ENCODE measurements around the gene ADD1. TPM values are rescaled to one million over a fixed set of nuclear protein-coding genes. Genes with fewer than 3 reads are reported as not detected.
A peak's percentile ranks its signal among the peaks of the same experiment; 100 is the strongest.

The ADD1 gene
- total and polyA plus RNA-seq, 5 experiments from 2014 or later = 129 to 309 (median 151) TPM

GRCh38 chr4:2893772-2894171 is 50.1 kb downstream of the ADD1 start:
- Mint-ChIP-seq H3K27me3 (no peaks in the 10 kb centered on the region), H3K9me3 (no peaks in the 10 kb centered on the region), H3K4me1 (peaks cover 0 to 7% (median 3%) of the 10 kb centered on the region in 4 donors), H3K4me3 (no peak overlapping the region), H3K36me3 (peaks cover 0 to 71% (median 6%) of the 10 kb centered on the region in 3 donors), H3K27ac (peak overlapping the region in 1 of 10 donors; percentile 39)
- DNase-seq (no peak), ATAC-seq (no peak)
- POLR2A ChIA-PET = interaction anchor here (0.9 kb wide), 1 partner anchor 108 kb away, joined by 3 read pairs; no protein-coding TSS in a partner anchor

DNA sequence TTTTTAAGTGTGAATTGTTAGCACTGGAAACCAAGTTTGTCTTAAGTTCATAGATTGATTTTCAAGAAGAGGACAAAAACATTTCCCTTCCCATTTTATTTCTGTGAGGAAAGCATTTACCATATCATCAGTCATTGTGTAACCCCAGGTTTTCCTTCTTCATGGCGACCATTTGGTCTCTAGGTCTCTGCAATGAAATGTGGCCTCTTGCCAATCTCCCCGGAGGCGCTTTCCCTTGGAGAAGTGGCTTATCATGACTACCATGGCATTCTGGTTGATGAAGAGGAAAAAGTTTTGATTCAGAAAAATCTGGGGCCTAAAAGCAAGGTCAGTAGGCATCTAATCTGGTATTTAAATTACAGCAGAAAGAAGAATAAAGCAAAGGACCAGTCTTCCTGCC is 54.4 kb downstream of the ADD1 start:
- H3K27ac Mint-ChIP-seq = peak overlapping the region in 8 of 10 donors; percentile 11 to 58 (median 34)

GRCh38 chr4:2900741-2901140 is 57.1 kb downstream of the ADD1 start:
- Mint-ChIP-seq H3K4me3 (no peak overlapping the region), H3K9me3 (no peaks in the 10 kb centered on the region), H3K27ac (peak overlapping the region in 7 of 10 donors; percentile 19 to 89 (median 66)), H3K36me3 (peaks cover 0 to 89% (median 9%) of the 10 kb centered on the region in 3 donors), H3K4me1 (peaks cover 3 to 9% (median 7%) of the 10 kb centered on the region in 4 donors), H3K27me3 (no peaks in the 10 kb centered on the region)
- ATAC-seq (no peak), DNase-seq (no peak)
- POLR2A ChIA-PET = no interaction called here

More for the DNA sequence above, 54.4 kb downstream of the ADD1 start:
- H3K27me3 Mint-ChIP-seq = no peaks in the 10 kb centered on the region
- no peaks in the 10 kb centered on the region for H3K9me3 Mint-ChIP-seq
- H3K4me3 Mint-ChIP-seq = no peak overlapping the region
- ATAC-seq (no peak), DNase-seq (no peak)
- peaks cover 0 to 93% (median 9%) of the 10 kb centered on the region in 3 donors for H3K36me3 Mint-ChIP-seq
- peaks cover 0 to 2% (median 0%) of the 10 kb centered on the region in 4 donors for H3K4me1 Mint-ChIP-seq
- POLR2A ChIA-PET = no interaction called here

DNA sequence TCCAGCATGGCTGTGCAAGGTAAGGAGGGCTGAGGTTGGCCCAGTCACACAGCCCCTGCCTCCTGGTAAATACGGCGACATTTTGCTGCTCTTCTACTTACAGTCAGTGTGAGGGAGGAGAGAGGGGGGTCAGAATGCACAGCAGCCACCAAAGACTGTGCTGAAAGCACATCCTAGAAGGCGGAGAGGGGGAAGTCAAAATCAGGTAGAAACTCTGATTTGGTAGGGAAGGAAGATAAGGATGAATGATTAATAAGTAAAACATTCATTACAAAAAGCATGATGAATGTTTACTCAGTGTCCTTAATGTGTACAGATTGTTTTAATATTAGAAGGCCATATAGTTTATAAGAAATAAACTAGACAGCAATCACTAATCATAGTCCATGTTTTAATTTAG is 57.5 kb downstream of the ADD1 start:
- no peak overlapping the region for H3K4me3 Mint-ChIP-seq
- POLR2A ChIA-PET = no interaction called here
- no peaks in the 10 kb centered on the region for H3K27me3 Mint-ChIP-seq
- DNase-seq (no peak), ATAC-seq (no peak)
- peak overlapping the region in 7 of 10 donors; percentile 19 to 89 (median 77) for H3K27ac Mint-ChIP-seq
- H3K9me3 Mint-ChIP-seq = no peaks in the 10 kb centered on the region
- peaks cover 7 to 13% (median 10%) of the 10 kb centered on the region in 4 donors for H3K4me1 Mint-ChIP-seq
- peaks cover 0 to 88% (median 9%) of the 10 kb centered on the region in 3 donors for H3K36me3 Mint-ChIP-seq

- Mint-ChIP-seq H3K9me3 (no peaks in the 10 kb centered on the region), H3K27ac (peak overlapping the region in 7 of 10 donors; percentile 11 to 79 (median 57)), H3K36me3 (peaks cover 0 to 83% (median 10%) of the 10 kb centered on the region in 3 donors), H3K4me1 (peaks cover 11 to 20% (median 17%) of the 10 kb centered on the region in 4 donors), H3K4me3 (no peak overlapping the region), H3K27me3 (no peaks in the 10 kb centered on the region)
- POLR2A ChIA-PET = no interaction called here
- ATAC-seq = no peak
- DNase-seq = no peak
These were observed 58.5 kb downstream of the ADD1 start for GRCh38 chr4:2902126-2902525.

DNA sequence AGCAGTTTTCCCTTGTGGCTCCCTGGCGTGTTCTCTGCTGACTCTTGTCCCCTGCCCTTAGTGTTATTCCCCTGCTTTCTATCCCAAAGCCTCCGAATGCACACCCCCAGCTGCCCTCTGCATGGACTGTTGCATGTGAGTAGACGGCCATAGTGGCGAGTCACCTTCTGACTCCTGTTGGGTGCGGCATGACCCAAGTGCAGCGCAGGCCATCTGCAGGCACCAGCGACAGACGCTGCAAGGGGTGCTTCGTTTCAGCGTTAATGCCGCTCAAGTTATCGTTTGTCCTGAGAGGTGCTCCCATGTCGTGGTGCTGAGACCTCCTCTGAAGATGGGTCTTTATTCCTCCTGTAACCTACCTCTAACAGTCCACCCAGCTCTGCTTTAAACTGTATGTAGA is 61.9 kb downstream of the ADD1 start:
- DNase-seq (no peak), ATAC-seq (no peak)
- peaks cover 0 to 86% (median 24%) of the 10 kb centered on the region in 3 donors for H3K36me3 Mint-ChIP-seq
- H3K4me3 Mint-ChIP-seq = no peak overlapping the region
- H3K9me3 Mint-ChIP-seq = no peaks in the 10 kb centered on the region
- H3K27ac Mint-ChIP-seq = peak overlapping the region; percentile 57 to 94 (median 82)
- POLR2A ChIA-PET = interaction anchor here (0.8 to 1.0 kb wide), 2 partner anchors 18 to 142 kb away, joined by 3 to 4 read pairs; no protein-coding TSS in a partner anchor
- H3K4me1 Mint-ChIP-seq = peaks cover 16 to 37% (median 26%) of the 10 kb centered on the region in 4 donors
- H3K27me3 Mint-ChIP-seq = no peaks in the 10 kb centered on the region

- DNase-seq = peak in 3 of 10 donors; percentile 25 to 44 (median 43)
- Mint-ChIP-seq H3K9me3 (no peaks in the 10 kb centered on the region), H3K27me3 (no peaks in the 10 kb centered on the region), H3K4me3 (peak overlapping the region in 8 of 10 donors; percentile 11 to 77 (median 44)), H3K36me3 (peaks cover 0 to 86% (median 24%) of the 10 kb centered on the region in 3 donors), H3K27ac (peak overlapping the region; percentile 74 to 94 (median 88)), H3K4me1 (peaks cover 13 to 37% (median 26%) of the 10 kb centered on the region in 4 donors)
- ATAC-seq = peak; percentile 56 to 67
- POLR2A ChIA-PET = interaction anchor here (0.9 to 1.3 kb wide), 3 partner anchors 13 to 47 kb away, joined by 3 read pairs; no protein-coding TSS in a partner anchor
These were observed 62.6 kb downstream of the ADD1 start for GRCh38 chr4:2906218-2906617.

- ATAC-seq (no peak), DNase-seq (no peak)
- Mint-ChIP-seq H3K9me3 (no peaks in the 10 kb centered on the region), H3K27ac (peak overlapping the region; percentile 59 to 94 (median 78)), H3K4me3 (peak overlapping the region in 2 of 10 donors; percentile 14 to 36), H3K36me3 (peaks cover 0 to 85% (median 24%) of the 10 kb centered on the region in 3 donors), H3K4me1 (peaks cover 13 to 37% (median 26%) of the 10 kb centered on the region in 4 donors), H3K27me3 (no peaks in the 10 kb centered on the region)
- POLR2A ChIA-PET = interaction anchor here (0.9 to 1.3 kb wide), 2 partner anchors 12 to 46 kb away, joined by 3 read pairs; no protein-coding TSS in a partner anchor
These were observed 63.6 kb downstream of the ADD1 start for GRCh38 chr4:2907226-2907625.

DNA sequence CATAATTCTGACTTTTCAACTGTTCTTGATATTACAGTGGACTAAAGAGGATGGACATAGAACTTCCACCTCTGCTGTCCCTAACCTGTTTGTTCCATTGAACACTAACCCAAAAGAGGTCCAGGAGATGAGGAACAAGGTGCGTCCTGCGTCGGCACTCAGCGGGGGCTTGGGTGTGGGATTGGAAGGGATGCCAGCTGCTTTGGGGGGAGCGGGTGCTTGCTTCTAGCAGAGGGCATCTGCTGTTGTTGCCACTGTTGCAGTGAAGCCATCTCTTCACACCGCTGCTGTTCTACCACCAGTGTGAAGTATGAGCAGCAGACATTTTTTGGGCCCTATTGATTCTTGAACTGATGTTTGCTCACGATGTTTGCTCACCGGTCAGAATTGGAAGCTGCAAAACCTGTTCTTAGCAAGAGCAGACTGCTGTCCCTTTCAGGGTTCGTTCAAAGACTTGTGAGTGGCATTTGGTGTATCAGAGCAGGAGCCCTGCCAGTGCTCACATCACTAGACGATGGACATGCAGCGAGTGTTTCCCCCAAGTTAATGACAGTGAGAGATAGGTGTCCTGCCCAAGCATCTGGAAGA is 64.2 kb downstream of the ADD1 start:
- DNase-seq = no peak
- Mint-ChIP-seq H3K27ac (peak overlapping the region; percentile 59 to 94 (median 78)), H3K4me1 (peaks cover 13 to 37% (median 26%) of the 10 kb centered on the region in 4 donors)

GRCh38 chr4:2908686-2909085 is 65.0 kb downstream of the ADD1 start:
- DNase-seq = no peak
- POLR2A ChIA-PET = interaction anchor here (0.6 kb wide), 1 partner anchor 145 kb away, joined by 3 read pairs; no protein-coding TSS in a partner anchor
- no peaks in the 10 kb centered on the region for H3K9me3 Mint-ChIP-seq
- peak overlapping the region in 8 of 10 donors; percentile 5 to 78 (median 66) for H3K27ac Mint-ChIP-seq
- H3K27me3 Mint-ChIP-seq = no peaks in the 10 kb centered on the region
- H3K4me3 Mint-ChIP-seq = no peak overlapping the region
- peaks cover 0 to 79% (median 24%) of the 10 kb centered on the region in 3 donors for H3K36me3 Mint-ChIP-seq
- peaks cover 15 to 36% (median 26%) of the 10 kb centered on the region in 4 donors for H3K4me1 Mint-ChIP-seq
- no peak for ATAC-seq

More for the DNA sequence above, 64.2 kb downstream of the ADD1 start:
- ATAC-seq = no peak
- Mint-ChIP-seq H3K4me3 (peak overlapping the region in 2 of 10 donors; percentile 6 to 36), H3K27me3 (no peaks in the 10 kb centered on the region), H3K36me3 (peaks cover 0 to 84% (median 24%) of the 10 kb centered on the region in 3 donors), H3K9me3 (no peaks in the 10 kb centered on the region)
- POLR2A ChIA-PET = no interaction called here

- POLR2A ChIA-PET = no interaction called here
- peaks cover 0 to 79% (median 21%) of the 10 kb centered on the region in 3 donors for H3K36me3 Mint-ChIP-seq
- peaks cover 17 to 36% (median 28%) of the 10 kb centered on the region in 4 donors for H3K4me1 Mint-ChIP-seq
- H3K27me3 Mint-ChIP-seq = no peaks in the 10 kb centered on the region
- no peaks in the 10 kb centered on the region for H3K9me3 Mint-ChIP-seq
- H3K27ac Mint-ChIP-seq = peak overlapping the region in 6 of 10 donors; percentile 20 to 66 (median 39)
- DNase-seq (no peak), ATAC-seq (no peak)
- H3K4me3 Mint-ChIP-seq = no peak overlapping the region
These were observed 65.9 kb downstream of the ADD1 start for GRCh38 chr4:2909583-2909982.

GRCh38 chr4:2910409-2910808 is 66.8 kb downstream of the ADD1 start:
- Mint-ChIP-seq H3K9me3 (no peaks in the 10 kb centered on the region), H3K27me3 (no peaks in the 10 kb centered on the region), H3K36me3 (peaks cover 0 to 82% (median 26%) of the 10 kb centered on the region in 3 donors), H3K27ac (peak overlapping the region in 5 of 10 donors; percentile 7 to 87 (median 20)), H3K4me3 (no peak overlapping the region), H3K4me1 (peaks cover 18 to 39% (median 29%) of the 10 kb centered on the region in 4 donors)
- POLR2A ChIA-PET = interaction anchor here (0.8 kb wide), 1 partner anchor 67 kb away, joined by 4 read pairs; the partner anchor contains the start of gene ADD1
- DNase-seq (no peak), ATAC-seq (no peak)

- peak overlapping the region in 2 of 10 donors; percentile 7 to 14 for H3K27ac Mint-ChIP-seq
- ATAC-seq = no peak
These were observed 68.2 kb downstream of the ADD1 start for GRCh38 chr4:2911868-2912267.

More at GRCh38 chr4:2911868-2912267, 68.2 kb downstream of the ADD1 start:
- no peak for DNase-seq
- Mint-ChIP-seq H3K36me3 (peaks cover 0 to 82% (median 30%) of the 10 kb centered on the region in 3 donors), H3K4me3 (no peak overlapping the region), H3K9me3 (no peaks in the 10 kb centered on the region), H3K4me1 (peaks cover 10 to 30% (median 17%) of the 10 kb centered on the region in 4 donors), H3K27me3 (no peaks in the 10 kb centered on the region)
- POLR2A ChIA-PET = interaction anchor here (0.6 to 0.9 kb wide), 3 partner anchors 131 to 152 kb away, joined by 4 to 6 read pairs (median 5); no protein-coding TSS in a partner anchor

All from naive thymus-derived CD8-positive, alpha-beta T cell (primary cell).